OCI-LY3 (cell line): ENCODE results near the gene SLC26A2.
"Not testable (repeated sequence)": the region's sequence is repeated elsewhere in the genome, so short reads cannot be mapped to it uniquely, and the experiment has no call there.

Experiments used
- H2AFZ ChIP-seq: fragments of 200-600, 300-600 bp; shearing (Covaris generic); 2 replicates; pipeline ENCODE4 v1.6.0; 2014; ENCODE audit warnings: antibody characterized with exemption, low read depth, low read length
- H3K27ac ChIP-seq: fragments of 200-600, 300-600 bp; sonication (generic); 2 replicates; pipeline ENCODE4 v1.5.1; 2014; ENCODE audit warnings: mild to moderate bottlenecking, low read length, moderate library complexity, mixed read lengths
- H3K27me3 ChIP-seq: fragments of 200-600, 300-600 bp; sonication (generic); 2 replicates; pipeline ENCODE4 v1.6.1; 2014; ENCODE audit warnings: low read depth, low read length, mixed read lengths
- H3K36me3 ChIP-seq: fragments of 200-600, 300-600 bp; sonication (generic); replicated peaks from 2 replicates; pipeline ENCODE3; 2014; ENCODE audit warnings: low read depth, low read length, mixed read lengths
- H3K4me1 ChIP-seq: fragments of 300-600, 200-600 bp; sonication (generic); 2 replicates; pipeline ENCODE4 v1.6.1; 2014; ENCODE audit warnings: low read length, mixed read lengths
- H3K4me2 ChIP-seq: fragments of 200-600, 300-600 bp; sonication (generic); 2 replicates; pipeline ENCODE4 v1.6.1; 2014; ENCODE audit warnings: low read length, mixed read lengths
- H3K4me3 ChIP-seq: fragments of 300-600, 200-600 bp; sonication (generic); 2 replicates; pipeline ENCODE4 v1.5.1; 2014; ENCODE audit warnings: antibody characterized with exemption, mild to moderate bottlenecking, low read length, moderate library complexity
- H3K79me2 ChIP-seq: fragments of 300-600, 200-600 bp; shearing (Covaris generic); 2 replicates; pipeline ENCODE4 v1.6.1; 2014; ENCODE audit warnings: mild to moderate bottlenecking, low read length, mixed read lengths
- H3K9ac ChIP-seq: fragments of 300-600, 200-600 bp; shearing (Covaris generic); 2 replicates; pipeline ENCODE4 v1.6.0; 2014; ENCODE audit warnings: mild to moderate bottlenecking, low read length, moderate library complexity
- H3K9me3 ChIP-seq: fragments of 200-600, 300-600 bp; shearing (Covaris generic); 2 replicates; pipeline ENCODE4 v1.6.1; 2014; ENCODE audit warnings: low read length, mixed read lengths; ENCODE audit not compliant: insufficient read depth
- H4K20me1 ChIP-seq: fragments of 200-600, 300-600 bp; sonication (generic); 2 replicates; pipeline ENCODE4 v1.6.1; 2016; ENCODE audit warnings: low read length, mixed read lengths; ENCODE audit not compliant: insufficient read depth
- EZH2phosphoT487 ChIP-seq: fragments of 200-600 bp; shearing (Covaris generic); IDR thresholded peaks from 2 replicates; pipeline ENCODE4 v1.6.1; 2018; ENCODE audit warnings: antibody characterized with exemption, mixed run types, low read depth
- TF ChIP-seq, protein P1 (sequence below): fragments of 200-600, 300-600 bp; sonication (generic); IDR thresholded peaks from 2 replicates; pipeline ENCODE4 v1.5.1; 2014; ENCODE audit warnings: antibody characterized with exemption, low read length, low read depth

SLC26A2 gene

DNA sequence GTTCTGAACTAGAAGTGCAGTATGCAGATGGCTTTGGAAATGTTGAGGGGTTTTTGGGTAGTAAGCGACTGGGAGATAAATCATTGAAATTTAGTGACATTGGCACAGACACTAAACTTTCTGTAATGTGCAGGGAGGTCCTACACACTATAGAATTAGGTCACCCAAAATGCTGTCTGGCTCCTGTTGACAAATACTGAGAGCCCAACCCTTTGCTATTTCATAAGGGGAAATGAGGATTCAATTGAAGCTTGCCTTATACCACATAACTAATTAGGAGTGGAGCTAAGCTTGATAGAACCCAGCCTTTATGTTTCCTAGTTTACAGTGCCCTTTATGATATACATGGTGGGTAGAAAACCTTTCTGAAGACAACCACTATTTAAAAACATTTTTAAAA lies 62.6 kb downstream of the SLC26A2 start:
- TF ChIP-seq EZH2phosphoT487, result no peak
- TF ChIP-seq, protein P1, sequence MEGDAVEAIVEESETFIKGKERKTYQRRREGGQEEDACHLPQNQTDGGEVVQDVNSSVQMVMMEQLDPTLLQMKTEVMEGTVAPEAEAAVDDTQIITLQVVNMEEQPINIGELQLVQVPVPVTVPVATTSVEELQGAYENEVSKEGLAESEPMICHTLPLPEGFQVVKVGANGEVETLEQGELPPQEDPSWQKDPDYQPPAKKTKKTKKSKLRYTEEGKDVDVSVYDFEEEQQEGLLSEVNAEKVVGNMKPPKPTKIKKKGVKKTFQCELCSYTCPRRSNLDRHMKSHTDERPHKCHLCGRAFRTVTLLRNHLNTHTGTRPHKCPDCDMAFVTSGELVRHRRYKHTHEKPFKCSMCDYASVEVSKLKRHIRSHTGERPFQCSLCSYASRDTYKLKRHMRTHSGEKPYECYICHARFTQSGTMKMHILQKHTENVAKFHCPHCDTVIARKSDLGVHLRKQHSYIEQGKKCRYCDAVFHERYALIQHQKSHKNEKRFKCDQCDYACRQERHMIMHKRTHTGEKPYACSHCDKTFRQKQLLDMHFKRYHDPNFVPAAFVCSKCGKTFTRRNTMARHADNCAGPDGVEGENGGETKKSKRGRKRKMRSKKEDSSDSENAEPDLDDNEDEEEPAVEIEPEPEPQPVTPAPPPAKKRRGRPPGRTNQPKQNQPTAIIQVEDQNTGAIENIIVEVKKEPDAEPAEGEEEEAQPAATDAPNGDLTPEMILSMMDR, result no peak
- Histone ChIP-seq H4K20me1 (no peaks in the 10 kb centered on the region), H3K27ac (no peak overlapping the region)

DNA sequence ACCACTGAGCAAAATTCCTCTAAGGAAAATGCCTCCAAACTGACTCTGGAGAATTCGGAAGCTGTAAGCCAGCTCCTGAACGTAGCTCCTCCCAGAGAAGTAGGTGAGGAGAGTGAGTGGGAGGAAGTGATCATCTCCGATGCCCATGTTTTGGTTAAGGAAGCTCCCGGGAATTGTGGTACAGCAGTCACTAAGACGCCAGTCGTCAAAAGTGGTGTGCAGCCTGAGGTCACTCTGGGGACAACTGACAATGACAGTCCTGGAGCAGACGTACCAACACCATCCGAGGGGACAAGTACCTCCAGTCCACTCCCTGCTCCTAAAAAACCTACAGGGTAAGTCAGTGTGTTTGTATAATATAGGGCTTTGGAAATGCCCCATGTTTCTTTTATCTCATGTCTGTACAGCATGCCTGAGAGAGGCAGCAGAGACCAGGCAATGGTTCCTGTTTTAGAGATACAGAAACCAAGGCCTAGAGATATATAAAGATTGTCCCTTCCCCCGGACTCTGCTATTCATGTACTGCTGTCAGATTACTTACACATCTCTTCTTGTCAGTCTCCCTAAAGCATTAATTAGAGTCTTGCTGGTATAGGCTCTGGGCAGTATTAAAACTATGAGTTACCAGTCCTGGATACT lies 63.9 kb downstream of the SLC26A2 start:
- Histone ChIP-seq H3K9me3 (no peaks in the 10 kb centered on the region), H2AFZ (no peak overlapping the region), H4K20me1 (no peaks in the 10 kb centered on the region), H3K4me1 (no peaks in the 10 kb centered on the region), H3K36me3 (peaks cover 25% of the 10 kb centered on the region), H3K4me3 (no peak overlapping the region), H3K9ac (no peak overlapping the region), H3K4me2 (no peak overlapping the region), H3K27me3 (no peaks in the 10 kb centered on the region), H3K79me2 (no peaks in the 10 kb centered on the region), H3K27ac (no peak overlapping the region)
- TF ChIP-seq, protein P1, result no peak
- no peak for TF ChIP-seq EZH2phosphoT487

More for the DNA sequence above, 62.6 kb downstream of the SLC26A2 start:
- Histone ChIP-seq H3K36me3 (peaks cover 30% of the 10 kb centered on the region), H2AFZ (no peak overlapping the region), H3K9me3 (no peaks in the 10 kb centered on the region), H3K4me3 (no peak overlapping the region), H3K9ac (no peak overlapping the region), H3K4me2 (no peak overlapping the region), H3K27me3 (no peaks in the 10 kb centered on the region), H3K4me1 (no peaks in the 10 kb centered on the region), H3K79me2 (no peaks in the 10 kb centered on the region)

DNA sequence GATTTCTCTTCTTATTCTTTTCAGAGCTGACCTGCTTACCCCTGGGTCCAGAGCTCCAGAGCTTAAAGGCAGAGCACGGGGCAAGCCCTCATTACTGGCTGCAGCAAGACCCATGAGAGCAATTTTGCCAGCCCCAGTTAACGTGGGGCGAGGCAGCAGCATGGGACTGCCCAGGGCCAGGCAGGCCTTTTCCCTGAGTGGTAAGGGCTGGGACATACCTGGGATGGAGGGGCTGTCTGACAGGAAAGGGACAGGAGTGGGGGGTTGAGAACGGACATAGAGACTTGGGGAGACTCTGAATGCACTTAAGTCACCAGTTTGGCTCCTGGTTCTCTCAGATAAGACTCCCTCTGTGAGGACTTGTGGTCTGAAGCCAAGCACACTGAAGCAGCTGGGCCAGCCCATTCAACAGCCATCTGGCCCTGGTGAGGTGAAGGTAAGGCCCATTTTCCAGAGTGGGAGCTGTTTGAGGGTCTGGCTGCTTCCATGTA lies 66.2 kb downstream of the SLC26A2 start:
- Histone ChIP-seq H3K4me1 (no peaks in the 10 kb centered on the region), H2AFZ (no peak overlapping the region), H3K9me3 (no peaks in the 10 kb centered on the region), H3K79me2 (no peaks in the 10 kb centered on the region), H3K27me3 (no peaks in the 10 kb centered on the region), H4K20me1 (no peaks in the 10 kb centered on the region), H3K27ac (no peak overlapping the region), H3K4me2 (no peak overlapping the region), H3K9ac (no peak overlapping the region), H3K36me3 (peaks cover 27% of the 10 kb centered on the region), H3K4me3 (no peak overlapping the region)
- TF ChIP-seq, protein P1, result no peak
- no peak for TF ChIP-seq EZH2phosphoT487

DNA sequence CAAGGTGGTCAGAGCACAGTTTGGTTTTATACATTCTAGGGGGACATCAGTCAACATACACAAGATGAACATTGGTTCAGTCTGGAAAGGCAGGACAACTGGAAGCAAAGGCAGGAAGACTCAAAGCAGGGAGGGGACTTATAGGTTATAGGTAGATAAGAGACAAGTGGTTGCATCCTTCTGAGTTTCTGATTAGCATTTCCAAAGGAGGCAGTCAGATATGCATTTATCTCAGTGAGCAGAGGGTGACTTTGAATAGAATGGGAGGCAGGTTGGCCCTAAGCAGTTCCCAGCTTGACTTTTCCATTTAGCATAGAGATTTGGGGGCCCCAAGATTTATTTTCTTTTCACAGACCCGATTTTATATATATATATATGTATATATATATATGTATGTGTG lies 67.5 kb downstream of the SLC26A2 start:
- H3K4me3 ChIP-seq, H3K27ac ChIP-seq, H3K4me1 ChIP-seq, H4K20me1 ChIP-seq, H3K27me3 ChIP-seq, H2AFZ ChIP-seq, H3K4me2 ChIP-seq, H3K79me2 ChIP-seq, H3K9me3 ChIP-seq, H3K9ac ChIP-seq: not testable (repeated sequence)
- peaks cover 36% of the 10 kb centered on the region for H3K36me3 ChIP-seq
